GM21576 (cell line): Measurements from ENCODE around the gene PPM1N.
"Not testable (repeated sequence)": the region's sequence is repeated elsewhere in the genome, so short reads cannot be mapped to it uniquely, and the experiment has no call there.

Source experiments
- ATAC-seq: cut with Tn5 transposase; IDR thresholded peaks from one replicate; pipeline ENCODE4 v1.9.1; 2021; ENCODE audit warnings: mild to moderate bottlenecking, moderate library complexity; ENCODE audit not compliant: unreplicated experiment

PPM1N gene

DNA sequence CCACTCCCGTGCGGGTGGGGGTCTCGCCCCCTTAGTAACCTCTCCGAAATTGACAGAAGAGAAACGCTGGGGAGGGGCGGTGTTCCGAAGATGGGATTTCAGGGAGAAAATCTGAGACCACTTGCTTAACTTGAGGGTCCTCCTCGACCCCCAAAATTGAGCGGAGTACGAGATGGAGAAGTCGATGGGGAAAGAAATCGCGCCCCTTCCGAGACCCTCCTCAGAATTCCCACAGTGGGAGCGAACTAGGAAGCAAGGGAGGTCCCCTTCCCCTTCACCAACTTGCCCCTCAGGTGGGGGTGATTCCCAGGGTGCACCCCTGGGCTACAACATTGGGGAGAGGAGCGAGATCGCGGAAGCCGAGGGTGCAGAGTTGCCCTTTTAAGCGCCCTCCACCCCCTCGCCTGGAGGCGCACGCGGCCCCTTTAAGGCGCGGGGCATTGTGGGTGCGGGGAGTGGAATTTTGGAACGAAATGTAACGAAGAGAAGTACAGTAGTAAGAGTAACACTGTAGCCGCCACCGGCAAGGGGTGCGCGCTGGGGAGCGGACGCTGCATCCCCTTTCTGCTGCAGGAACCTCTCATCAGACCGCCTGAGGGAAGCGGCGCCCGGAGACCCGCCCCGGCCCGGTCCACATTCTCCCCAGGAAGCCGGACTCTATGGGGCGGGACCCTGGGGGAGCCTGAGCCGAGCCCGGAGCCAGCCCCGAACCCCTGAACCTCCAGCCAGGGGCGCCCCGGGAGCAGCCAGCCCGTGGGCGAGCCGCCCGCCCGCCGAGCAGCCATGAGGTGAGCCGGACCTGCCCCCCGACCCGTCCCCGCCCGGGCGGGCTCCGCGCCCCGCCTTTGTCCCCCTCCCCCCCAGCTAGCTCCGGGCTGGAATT is 9.0 kb downstream of the PPM1N start, which contains the start of gene VASP:
Gene VASP (plus strand): TSS at position 491 of the 883 bp plus-strand sequence. CDS start 293 bp downstream, at position 784.
- peak; percentile 41 for ATAC-seq

DNA sequence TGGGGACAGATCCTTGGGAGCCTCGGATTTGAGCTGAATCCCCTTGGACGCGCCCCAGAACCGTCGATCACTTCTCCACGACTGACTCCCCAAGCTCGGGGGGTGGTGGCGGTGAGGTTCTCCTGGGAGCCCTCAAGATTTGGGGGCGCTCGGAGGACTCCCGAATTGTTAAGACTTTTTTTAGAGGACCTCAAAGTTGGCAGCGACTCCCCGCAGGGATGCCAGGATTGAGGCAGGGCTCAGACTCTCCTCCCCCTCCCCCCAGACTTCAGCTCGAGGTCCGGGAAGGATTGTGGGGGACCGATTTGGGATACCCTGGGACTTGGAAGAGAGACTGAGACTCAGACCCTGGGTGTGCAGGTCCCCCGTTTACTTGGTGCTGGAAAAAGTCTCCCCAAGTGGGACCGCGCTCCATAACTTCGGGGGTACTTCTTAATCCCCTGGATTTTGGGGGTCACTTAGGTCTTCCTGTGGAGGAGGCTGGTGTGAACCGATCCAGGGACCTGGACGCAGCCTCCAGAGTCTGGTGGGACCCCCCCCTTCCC is 9.7 kb downstream of the PPM1N start:
- ATAC-seq: no peak

DNA sequence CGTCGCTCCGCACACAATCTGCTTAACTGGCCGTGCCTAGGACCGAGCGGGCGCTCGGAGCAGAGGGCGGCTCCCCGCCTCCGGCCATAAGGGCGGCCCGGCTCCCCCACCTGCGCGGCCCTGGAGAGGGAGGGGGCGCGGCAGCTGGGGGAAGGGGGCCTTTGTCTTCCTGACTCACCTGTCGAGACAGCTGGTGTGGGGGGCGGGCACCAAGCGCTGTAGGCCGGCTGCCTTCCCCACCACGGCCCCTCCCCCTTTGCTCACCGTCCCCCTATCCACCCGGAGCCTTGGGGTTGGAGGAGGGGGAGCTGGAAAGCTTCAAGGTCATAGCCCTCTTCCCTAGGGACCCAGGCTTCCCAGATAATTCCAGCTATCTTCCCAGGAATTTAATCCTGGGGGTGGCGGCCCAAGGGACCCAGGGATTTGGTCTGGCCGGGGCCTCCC is 10.2 kb downstream of the PPM1N start:
- no peak for ATAC-seq

DNA sequence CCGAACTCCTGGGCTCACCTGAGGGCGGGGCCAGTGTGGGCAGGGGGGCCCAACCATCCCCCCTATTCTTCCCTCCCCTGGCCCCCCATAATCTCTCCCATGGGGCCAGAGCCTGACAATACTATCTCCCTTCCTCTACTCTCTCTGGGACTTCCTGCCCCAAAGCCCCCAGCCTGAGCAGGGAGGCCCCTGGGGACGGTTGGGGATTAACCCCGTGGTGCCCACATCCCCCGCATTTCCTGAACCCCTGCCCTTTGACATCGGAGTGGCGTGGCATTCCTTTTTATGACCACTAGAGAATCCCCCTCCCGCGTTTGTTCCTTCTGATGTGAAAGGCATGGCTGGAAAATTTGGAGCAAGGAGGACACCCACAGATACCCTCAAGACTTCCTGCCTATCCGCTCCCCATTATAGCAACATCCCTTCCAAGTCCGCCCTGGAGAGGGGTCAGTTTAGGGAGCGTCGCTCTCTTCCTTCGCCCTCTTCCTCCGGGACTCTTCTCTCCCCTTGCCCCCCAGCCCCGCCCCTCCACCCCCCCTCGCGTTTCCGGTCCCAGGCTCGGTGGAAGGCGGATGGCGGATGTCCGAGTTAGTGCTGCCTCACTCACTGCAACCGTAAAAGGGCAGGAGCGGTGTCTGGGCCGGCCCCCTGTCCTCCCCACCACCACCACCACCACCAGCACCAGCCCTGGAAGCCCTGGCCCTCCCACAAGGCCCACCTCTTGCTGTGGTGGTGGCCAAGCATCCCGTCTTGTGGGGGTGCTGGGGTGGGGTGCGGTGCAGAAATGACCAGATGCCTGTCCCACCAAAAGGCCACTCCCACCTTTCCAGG is 10.8 kb downstream of the PPM1N start:
- ATAC-seq: peak; percentile 26

DNA sequence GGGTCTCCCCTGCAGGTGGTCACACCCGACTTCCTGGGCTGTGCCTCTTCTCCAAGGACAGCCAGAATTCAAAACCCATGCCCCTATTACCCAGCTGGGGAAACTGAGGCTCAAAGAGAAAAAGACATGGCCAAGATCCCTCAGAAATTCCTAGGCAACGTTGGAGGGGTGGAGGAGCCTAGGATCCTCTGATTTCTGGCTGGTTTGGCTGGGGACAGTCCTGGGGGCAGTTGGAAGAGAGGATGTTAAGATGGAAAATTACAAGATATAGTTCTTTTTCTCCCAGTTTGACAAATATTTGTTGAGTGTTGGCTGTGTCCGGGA is 11.4 kb downstream of the PPM1N start:
- ATAC-seq: no peak

DNA sequence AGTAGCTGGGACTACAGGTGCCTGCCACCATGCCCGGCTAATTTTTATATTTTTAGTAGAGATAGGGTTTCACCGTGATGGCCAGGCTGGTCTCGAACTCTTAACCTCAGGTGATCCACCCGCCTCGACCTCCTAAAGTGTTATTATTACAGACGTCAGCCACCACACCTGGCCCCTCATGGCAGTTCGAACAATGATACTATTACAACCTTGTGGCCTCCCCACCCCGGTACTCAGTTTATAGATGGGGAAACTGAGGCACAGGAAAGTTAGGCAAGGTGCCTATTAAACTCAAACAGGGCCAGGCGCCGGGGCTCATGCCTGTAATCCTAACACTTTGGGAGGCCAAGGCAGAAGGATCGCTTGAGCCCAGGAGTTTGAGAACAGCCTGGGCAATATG is 12.1 kb downstream of the PPM1N start:
- not testable (repeated sequence) for ATAC-seq

DNA sequence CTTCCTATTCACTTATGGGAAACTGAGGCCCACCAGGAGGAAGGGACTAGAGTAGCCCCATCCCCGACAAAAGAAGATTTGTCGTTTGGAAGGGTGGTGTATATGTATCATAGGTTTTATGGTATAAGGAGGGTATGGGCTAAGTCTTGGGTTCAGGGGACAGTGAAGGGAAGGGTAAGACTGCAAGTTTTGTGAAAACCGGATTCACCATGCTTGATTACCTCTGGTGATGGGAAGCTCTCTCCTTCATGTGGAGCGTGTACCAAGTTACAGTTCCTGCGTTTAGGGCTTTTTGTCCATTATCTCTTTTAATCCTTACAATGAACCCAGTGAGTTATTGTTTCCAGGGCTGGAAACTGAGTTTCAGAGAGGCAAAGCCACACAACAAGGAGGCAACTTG is 12.8 kb downstream of the PPM1N start:
- no peak for ATAC-seq

DNA sequence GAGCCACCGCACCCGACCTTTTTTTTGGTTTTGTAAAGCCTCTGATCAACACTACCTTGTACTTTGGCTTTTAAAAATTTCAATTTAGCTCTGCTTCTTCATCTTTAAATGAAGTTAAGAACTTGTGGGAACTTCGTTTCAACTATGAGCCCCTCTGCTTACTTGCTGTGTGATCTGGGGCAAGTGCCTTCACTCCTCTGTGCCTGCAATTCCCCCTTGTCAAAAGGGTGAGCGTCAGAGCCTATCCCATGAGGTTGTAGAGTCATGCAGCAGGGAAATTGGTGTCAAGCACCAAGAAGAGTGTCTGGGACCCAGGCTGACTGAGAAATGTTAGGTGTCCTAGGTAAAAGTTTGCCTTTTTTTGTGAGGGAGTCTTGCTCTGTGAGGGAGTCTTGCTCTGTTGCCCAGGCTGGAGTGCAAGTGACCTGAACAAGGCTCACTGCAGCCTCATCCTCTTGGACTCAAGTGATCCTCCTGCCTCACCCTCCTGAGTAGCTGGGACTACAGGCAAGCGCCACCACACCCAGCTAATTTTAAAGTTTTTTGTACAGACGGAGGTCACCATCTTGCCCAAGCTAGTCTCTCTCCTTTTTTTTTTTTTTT is 14.7 kb downstream of the PPM1N start:
- no peak for ATAC-seq

DNA sequence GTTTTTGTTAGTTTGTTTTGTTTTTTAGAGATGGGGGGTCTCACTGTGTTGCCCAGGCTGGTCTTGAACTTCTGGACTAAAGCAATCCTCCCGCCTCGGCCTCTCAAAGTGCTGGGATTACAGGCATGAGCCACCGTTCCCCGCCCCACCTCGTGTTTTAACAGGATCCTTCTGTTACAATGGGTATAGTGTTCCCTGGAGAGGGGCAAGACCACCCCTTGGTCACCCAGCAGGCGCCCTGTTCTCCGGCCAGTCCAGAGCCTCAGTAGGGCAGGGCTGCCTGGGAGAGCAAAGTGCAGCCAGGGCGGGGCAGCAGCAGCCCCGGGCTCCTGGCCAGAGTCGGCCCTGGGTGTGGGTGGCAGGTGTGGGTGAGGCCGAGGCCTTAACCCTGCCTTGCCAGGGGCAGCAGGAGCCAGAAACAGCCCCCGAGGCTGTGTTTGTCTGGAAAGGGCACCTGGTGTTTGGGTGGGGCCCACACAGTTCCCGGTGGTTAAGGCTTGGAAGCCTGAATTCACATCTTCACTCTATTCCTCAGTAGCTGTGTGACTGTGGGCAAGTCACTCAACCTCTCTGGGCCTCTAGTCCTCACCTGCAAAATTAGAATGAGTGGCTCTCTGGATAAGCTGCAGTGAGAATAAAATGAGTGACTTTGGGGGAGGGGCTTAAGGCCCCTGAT is 16.3 kb downstream of the PPM1N start:
- no peak for ATAC-seq

DNA sequence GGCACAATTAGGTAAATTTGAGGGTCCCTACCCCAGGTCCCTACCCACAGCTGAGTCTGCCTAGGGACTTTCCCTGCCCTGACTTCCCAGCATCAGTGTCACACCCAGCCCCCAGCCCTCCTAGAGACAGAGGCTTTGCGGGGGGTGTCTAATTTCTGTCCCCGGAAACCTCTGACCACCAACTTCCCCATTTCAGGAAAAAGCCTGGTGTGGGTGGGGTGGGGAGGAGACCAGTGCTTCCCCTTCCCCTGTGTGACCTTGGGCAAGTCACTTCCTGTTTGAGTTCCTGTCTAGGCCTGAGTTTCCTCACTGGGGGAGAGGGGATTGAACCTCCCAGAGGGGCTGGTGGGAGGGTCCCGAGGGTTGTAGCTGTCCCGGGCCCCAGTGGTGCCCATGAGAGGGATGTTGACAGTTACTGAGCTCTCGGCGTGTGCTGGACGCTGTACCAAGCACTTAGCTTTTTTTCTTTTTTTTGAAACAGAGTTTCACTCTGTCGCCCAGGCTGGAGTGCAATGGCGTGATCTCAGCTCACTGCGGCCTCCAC is 16.9 kb downstream of the PPM1N start:
- no peak for ATAC-seq

DNA sequence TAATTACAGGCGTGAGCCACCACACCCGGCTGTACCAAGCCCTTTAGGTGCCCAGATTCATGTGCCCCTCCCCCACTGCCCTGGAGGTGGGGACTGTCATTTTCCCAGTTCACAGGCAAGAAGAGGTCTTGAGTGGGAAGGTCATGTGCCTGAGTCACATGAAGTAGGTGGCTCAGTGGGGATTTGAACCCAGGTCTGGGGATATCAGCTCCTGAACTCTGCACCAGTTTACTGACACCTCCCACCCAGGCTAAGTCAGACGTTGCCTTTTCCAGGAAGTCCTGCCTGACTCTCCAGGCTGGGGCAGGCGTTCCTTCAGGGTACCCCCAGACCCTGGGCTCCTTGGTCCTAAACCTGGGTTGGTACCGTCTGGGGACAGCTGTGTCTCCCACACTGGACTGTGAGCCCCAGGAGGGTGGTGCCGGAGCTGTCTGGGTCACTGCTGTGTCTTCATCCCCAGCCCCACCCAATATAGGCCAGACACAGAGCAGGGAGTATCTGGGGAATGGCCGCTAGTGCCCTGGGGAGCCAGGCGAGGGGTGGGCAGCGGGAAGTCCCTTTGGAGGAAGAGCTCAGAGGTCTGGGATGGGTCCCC is 17.7 kb downstream of the PPM1N start:
- no peak for ATAC-seq

DNA sequence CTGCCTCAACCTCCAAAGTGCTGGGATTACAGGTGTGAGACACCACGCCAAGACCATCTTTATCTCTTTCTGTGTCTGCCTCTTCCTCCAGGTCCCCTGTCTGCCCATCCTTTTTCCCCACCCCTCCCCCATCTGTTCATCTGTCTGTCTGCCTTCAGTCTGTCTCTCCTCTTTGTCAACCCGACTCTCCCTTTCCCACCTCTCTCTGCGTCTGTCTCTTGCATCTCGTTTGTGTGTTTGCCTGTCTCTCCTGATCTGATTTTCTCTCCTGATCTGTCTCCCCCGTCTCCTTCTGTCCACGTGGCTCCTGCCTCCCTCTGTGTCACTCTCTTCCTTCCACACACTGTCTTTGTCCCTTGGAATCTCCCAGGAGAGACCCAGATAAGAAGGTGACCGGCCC is 19.0 kb downstream of the PPM1N start:
- ATAC-seq: no peak

DNA sequence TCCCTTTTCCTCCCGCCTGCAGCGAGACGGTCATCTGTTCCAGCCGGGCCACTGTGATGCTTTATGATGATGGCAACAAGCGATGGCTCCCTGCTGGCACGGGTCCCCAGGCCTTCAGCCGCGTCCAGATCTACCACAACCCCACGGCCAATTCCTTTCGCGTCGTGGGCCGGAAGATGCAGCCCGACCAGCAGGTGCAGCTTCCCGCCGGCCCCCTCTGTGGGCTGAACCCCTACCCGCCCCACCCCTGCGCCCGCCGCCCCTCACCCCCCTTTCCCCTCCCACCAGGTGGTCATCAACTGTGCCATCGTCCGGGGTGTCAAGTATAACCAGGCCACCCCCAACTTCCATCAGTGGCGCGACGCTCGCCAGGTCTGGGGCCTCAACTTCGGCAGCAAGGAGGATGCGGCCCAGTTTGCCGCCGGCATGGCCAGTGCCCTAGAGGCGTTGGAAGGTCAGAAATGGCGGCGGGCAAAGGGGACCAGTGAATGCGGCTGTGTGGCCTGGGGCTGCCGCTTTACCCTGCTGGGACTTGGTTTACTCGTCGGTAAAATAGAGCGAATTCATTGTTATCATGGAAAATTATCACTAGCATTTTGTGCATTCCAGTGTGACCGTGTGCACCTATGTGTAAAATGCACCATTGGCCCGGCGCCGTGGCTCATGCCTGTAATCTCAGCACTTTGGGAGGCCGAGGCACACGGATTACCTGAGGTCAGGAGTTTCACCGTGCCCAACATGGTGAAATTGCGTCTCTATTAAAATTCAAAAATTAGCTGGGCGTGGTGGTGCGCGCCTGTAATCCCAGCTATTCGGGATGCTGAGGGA is 19.6 kb downstream of the PPM1N start:
- no peak for ATAC-seq

DNA sequence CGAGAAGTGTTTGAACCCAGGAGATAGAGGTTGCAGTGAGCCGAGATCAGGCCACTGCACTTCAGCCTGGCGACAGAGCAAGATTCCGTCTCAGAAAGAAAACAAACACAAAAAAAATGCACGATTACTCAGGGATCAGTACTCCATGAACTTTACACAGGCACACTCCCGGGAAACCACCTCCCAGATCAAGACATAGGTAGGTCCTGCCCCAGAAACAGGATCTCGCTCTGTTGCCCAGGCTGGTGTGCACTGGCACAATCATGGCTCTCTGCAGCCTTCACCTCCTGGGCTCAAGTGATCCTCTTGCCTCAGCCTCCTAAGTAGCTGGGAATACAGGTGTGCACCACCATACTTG is 20.2 kb downstream of the PPM1N start:
- ATAC-seq: no peak

DNA sequence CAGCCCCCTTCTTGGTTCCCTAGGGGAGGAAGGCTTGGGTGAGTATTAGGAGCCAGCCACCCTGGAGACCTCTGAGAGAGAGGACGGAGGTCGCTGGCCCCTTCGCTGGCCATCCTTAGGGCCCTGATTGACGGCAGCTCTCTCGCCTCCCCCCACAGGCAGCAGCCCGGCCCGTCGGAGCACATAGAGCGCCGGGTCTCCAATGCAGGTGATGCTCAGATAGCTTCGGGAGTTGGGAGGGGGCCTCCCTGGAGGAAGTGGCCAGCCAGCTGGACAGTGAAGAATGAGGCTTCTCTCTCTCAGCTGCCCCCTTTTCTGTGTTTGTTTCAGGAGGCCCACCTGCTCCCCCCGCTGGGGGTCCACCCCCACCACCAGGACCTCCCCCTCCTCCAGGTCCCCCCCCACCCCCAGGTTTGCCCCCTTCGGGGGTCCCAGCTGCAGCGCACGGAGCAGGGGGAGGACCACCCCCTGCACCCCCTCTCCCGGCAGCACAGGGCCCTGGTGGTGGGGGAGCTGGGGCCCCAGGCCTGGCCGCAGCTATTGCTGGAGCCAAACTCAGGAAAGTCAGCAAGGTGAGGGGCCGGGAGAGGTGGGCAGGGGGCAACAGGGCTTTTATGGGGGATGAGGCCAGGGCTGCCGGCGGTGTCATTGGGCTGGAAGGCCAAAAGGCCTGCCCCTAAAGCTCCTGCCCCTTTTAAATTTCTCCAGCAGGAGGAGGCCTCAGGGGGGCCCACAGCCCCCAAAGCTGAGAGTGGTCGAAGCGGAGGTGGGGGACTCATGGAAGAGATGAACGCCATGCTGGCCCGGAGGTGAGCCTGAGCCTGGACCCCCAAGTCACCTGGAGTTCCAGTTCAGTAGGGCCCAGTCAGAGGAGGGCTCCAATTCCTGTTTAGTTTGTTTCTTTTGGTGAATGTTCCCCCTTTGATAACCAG is 24.0 kb downstream of the PPM1N start:
- no peak for ATAC-seq

DNA sequence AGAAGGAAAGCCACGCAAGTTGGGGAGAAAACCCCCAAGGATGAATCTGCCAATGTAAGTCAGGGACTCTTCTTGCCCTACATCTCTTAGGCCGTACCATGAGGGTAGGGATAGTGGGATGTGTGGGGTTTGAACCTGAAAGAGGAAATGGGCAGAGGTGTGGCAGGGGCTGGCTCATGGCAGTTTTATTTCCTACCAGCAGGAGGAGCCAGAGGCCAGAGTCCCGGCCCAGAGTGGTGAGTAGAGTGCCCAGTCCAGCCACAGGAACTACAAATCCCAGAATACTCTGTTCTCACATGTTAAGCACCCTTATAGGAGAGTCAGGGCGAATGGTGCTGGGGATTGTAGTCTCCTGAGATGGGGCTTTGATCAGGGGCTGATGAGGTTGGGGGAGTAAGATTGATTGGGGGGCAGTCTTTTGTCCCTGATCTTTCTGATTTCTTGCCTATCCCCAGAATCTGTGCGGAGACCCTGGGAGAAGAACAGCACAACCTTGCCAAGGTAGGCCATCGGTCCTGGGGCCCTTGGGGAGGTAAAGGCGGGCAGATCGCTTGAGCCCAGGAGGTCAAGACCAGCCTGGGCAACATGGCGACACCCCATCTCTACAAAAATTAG is 25.5 kb downstream of the PPM1N start:
- ATAC-seq: peak; percentile 59

DNA sequence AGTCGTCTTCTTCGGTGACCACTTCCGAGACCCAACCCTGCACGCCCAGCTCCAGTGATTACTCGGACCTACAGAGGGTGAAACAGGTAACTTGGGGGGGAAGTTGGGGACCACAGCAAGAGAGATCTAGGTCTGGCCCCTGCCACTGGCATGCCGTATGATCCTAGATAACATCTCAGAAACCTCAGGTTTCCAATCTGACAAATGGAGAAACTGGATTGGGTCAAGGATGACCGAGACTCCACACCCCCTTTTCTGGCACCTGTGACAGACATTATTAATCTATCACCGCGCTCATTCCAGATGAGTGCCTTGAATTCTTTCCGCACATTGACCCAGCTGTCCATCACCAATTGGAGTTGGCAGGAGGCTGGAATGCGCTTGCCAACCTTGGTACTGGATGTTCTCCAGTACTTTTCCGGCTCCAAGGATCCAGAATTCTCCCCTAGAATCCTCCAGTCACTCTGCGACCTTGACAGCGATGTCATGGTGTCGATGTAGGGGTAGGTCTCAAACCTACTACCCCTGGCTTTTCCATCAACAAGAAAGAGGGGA is 26.4 kb downstream of the PPM1N start:
- ATAC-seq: no peak
